ENCODE results near the gene VMP1.

VMP1 gene

GRCh38 chr17:59745040-59745439 lies 37.6 kb downstream of the VMP1 start:
- no peak for TF ChIP-seq CTCF (IDR thresholded peaks at IDR 0.05; ENCODE audit: control insufficient read depth, insufficient read depth, low read depth, low read length, missing control alignments)
- no peak for DNase-seq (ENCODE audit: low read depth)
- no peak overlapping the region for H3K4me3 ChIP-seq (ENCODE audit: control insufficient read depth, low read depth, low read length)

- H3K4me3 ChIP-seq (ENCODE audit: control insufficient read depth, low read depth, low read length): no peak overlapping the region
- no peak for DNase-seq (ENCODE audit: low read depth)
- peak; percentile 54 for TF ChIP-seq CTCF (IDR thresholded peaks at IDR 0.05; ENCODE audit: control insufficient read depth, insufficient read depth, low read depth, low read length, missing control alignments)
These were observed 39.5 kb downstream of the VMP1 start for GRCh38 chr17:59746849-59747445.

- DNase-seq (ENCODE audit: low read depth): no peak
- no peak overlapping the region for H3K4me3 ChIP-seq (ENCODE audit: control insufficient read depth, low read depth, low read length)
- TF ChIP-seq CTCF (IDR thresholded peaks at IDR 0.05; ENCODE audit: control insufficient read depth, insufficient read depth, low read depth, low read length, missing control alignments): no peak
These were observed 41.1 kb downstream of the VMP1 start for GRCh38 chr17:59748591-59748990.

- no peak for TF ChIP-seq CTCF (IDR thresholded peaks at IDR 0.05; ENCODE audit: control insufficient read depth, insufficient read depth, low read depth, low read length, missing control alignments)
- H3K4me3 ChIP-seq (ENCODE audit: control insufficient read depth, low read depth, low read length): no peak overlapping the region
These were observed 44.5 kb downstream of the VMP1 start for GRCh38 chr17:59751955-59752413.

GRCh38 chr17:59752446-59752845 lies 45.0 kb downstream of the VMP1 start:
- TF ChIP-seq CTCF (IDR thresholded peaks at IDR 0.05; ENCODE audit: control insufficient read depth, insufficient read depth, low read depth, low read length, missing control alignments): no peak
- no peak overlapping the region for H3K4me3 ChIP-seq (ENCODE audit: control insufficient read depth, low read depth, low read length)
- no peak for DNase-seq (ENCODE audit: low read depth)

More at GRCh38 chr17:59751955-59752413, 44.5 kb downstream of the VMP1 start:
- no peak for DNase-seq (ENCODE audit: low read depth)

- no peak for TF ChIP-seq CTCF (IDR thresholded peaks at IDR 0.05; ENCODE audit: control insufficient read depth, insufficient read depth, low read depth, low read length, missing control alignments)
These were observed 45.5 kb downstream of the VMP1 start for GRCh38 chr17:59752922-59753321.

More at GRCh38 chr17:59752922-59753321, 45.5 kb downstream of the VMP1 start:
- no peak for DNase-seq (ENCODE audit: low read depth)
- H3K4me3 ChIP-seq (ENCODE audit: control insufficient read depth, low read depth, low read length): no peak overlapping the region

Measured in AG09309 (cell line).